ENCODE data around the gene ASB6. TPM values are rescaled to one million over a fixed set of nuclear protein-coding genes. Genes with fewer than 3 reads are reported as not detected.
A peak's percentile ranks its signal among the peaks of the same experiment; 100 is the strongest.

The ASB6 gene
- total RNA-seq, 1 donor from 2014 or later: 9.2 TPM

- peaks cover 6% of the 10 kb centered on the region for H3K4me1 Mint-ChIP-seq
- Histone ChIP-seq H3K79me2 (ENCODE audit: low read depth) (no peaks in the 10 kb centered on the region), H4K20me1 (ENCODE audit: low read depth) (no peaks in the 10 kb centered on the region), H3K4me3 (no peak overlapping the region), H3K36me3 (no peaks in the 10 kb centered on the region), H3K27ac (no peak overlapping the region), H2AFZ (replicated peaks) (no peak overlapping the region), H3K4me2 (no peak overlapping the region), H3K9ac (no peak overlapping the region), H3K9me3 (ENCODE audit: low read depth) (no peaks in the 10 kb centered on the region), H3K4me1 (no peaks in the 10 kb centered on the region), H3K27me3 (no peaks in the 10 kb centered on the region), H3F3A (ENCODE audit: low read depth) (peaks cover 4% of the 10 kb centered on the region)
- H3K36me3 Mint-ChIP-seq: no peaks in the 10 kb centered on the region
- H3K27ac Mint-ChIP-seq: no peak overlapping the region
- no peak for TF ChIP-seq EZH2phosphoT487 (IDR thresholded peaks at IDR 0.05)
- H3K27me3 Mint-ChIP-seq (ENCODE audit: insufficient read depth, low read depth): peaks cover 9% of the 10 kb centered on the region
- H3K4me3 Mint-ChIP-seq: peak overlapping the region; percentile 17
- no peaks in the 10 kb centered on the region for H3K9me3 Mint-ChIP-seq
- DNase-seq (ENCODE audit: low spot score): no peak
Measured at GRCh38 chr9:129647635-129648034, 5.7 kb upstream of the ASB6 start.

GRCh38 chr9:129646654-129647053 is 4.7 kb upstream of the ASB6 start:
- Histone ChIP-seq H3K4me2 (no peak overlapping the region), H4K20me1 (ENCODE audit: low read depth) (peaks cover 1% of the 10 kb centered on the region), H3K9ac (no peak overlapping the region), H3K27ac (no peak overlapping the region), H3K4me1 (no peaks in the 10 kb centered on the region), H3K36me3 (no peaks in the 10 kb centered on the region), H2AFZ (replicated peaks) (no peak overlapping the region), H3K9me3 (ENCODE audit: low read depth) (no peaks in the 10 kb centered on the region), H3K4me3 (no peak overlapping the region), H3K27me3 (no peaks in the 10 kb centered on the region), H3F3A (ENCODE audit: low read depth) (peaks cover 7% of the 10 kb centered on the region), H3K79me2 (ENCODE audit: low read depth) (peaks cover 2% of the 10 kb centered on the region)
- Mint-ChIP-seq H3K36me3 (no peaks in the 10 kb centered on the region), H3K27ac (no peak overlapping the region), H3K27me3 (ENCODE audit: insufficient read depth, low read depth) (peaks cover 9% of the 10 kb centered on the region), H3K9me3 (no peaks in the 10 kb centered on the region), H3K4me3 (no peak overlapping the region), H3K4me1 (peaks cover 9% of the 10 kb centered on the region)
- TF ChIP-seq EZH2 (IDR thresholded peaks at IDR 0.05): no peak
- TF ChIP-seq EZH2phosphoT487 (IDR thresholded peaks at IDR 0.05): no peak
- TF ChIP-seq CTCF (IDR thresholded peaks at IDR 0.05): no peak
- DNase-seq (ENCODE audit: low spot score): no peak

- H3K36me3 ChIP-seq: no peaks in the 10 kb centered on the region
- no peaks in the 10 kb centered on the region for H3K9me3 ChIP-seq (ENCODE audit: low read depth)
- peaks cover 5% of the 10 kb centered on the region for H4K20me1 ChIP-seq (ENCODE audit: low read depth)
- no peak overlapping the region for H3K27ac ChIP-seq
- Mint-ChIP-seq H3K36me3 (no peaks in the 10 kb centered on the region), H3K4me1 (peaks cover 11% of the 10 kb centered on the region), H3K9me3 (no peaks in the 10 kb centered on the region), H3K27ac (no peak overlapping the region), H3K27me3 (ENCODE audit: insufficient read depth, low read depth) (peaks cover 9% of the 10 kb centered on the region), H3K4me3 (no peak overlapping the region)
- H3K79me2 ChIP-seq (ENCODE audit: low read depth): peaks cover 6% of the 10 kb centered on the region
- TF ChIP-seq EZH2phosphoT487 (IDR thresholded peaks at IDR 0.05) (no peak), CTCF (IDR thresholded peaks at IDR 0.05) (no peak), EZH2 (IDR thresholded peaks at IDR 0.05) (no peak)
- no peak overlapping the region for H2AFZ ChIP-seq (replicated peaks)
- no peak overlapping the region for H3K9ac ChIP-seq
- no peak for DNase-seq (ENCODE audit: low spot score)
- no peak overlapping the region for H3K4me2 ChIP-seq
- H3K4me3 ChIP-seq: no peak overlapping the region
- peaks cover 7% of the 10 kb centered on the region for H3F3A ChIP-seq (ENCODE audit: low read depth)
- H3K4me1 ChIP-seq: peaks cover 2% of the 10 kb centered on the region
- H3K27me3 ChIP-seq: no peaks in the 10 kb centered on the region
Measured at GRCh38 chr9:129646252-129646651, 4.3 kb upstream of the ASB6 start.

- H3K9me3 Mint-ChIP-seq: no peaks in the 10 kb centered on the region
Measured at GRCh38 chr9:129644902-129645301, 3.0 kb upstream of the ASB6 start.

More at GRCh38 chr9:129644902-129645301, 3.0 kb upstream of the ASB6 start:
- H3K4me3 Mint-ChIP-seq: no peak overlapping the region
- peaks cover 20% of the 10 kb centered on the region for H3K79me2 ChIP-seq (ENCODE audit: low read depth)
- H2AFZ ChIP-seq (replicated peaks): no peak overlapping the region
- H3K27me3 Mint-ChIP-seq (ENCODE audit: insufficient read depth, low read depth): peaks cover 5% of the 10 kb centered on the region
- no peaks in the 10 kb centered on the region for H3K27me3 ChIP-seq
- no peak overlapping the region for H3K27ac Mint-ChIP-seq
- no peak overlapping the region for H3K9ac ChIP-seq
- H3K4me1 ChIP-seq: peaks cover 9% of the 10 kb centered on the region
- H3K27ac ChIP-seq: no peak overlapping the region
- no peak for DNase-seq (ENCODE audit: low spot score)
- H3K4me2 ChIP-seq: no peak overlapping the region
- no peaks in the 10 kb centered on the region for H3K36me3 ChIP-seq
- peaks cover 14% of the 10 kb centered on the region for H4K20me1 ChIP-seq (ENCODE audit: low read depth)
- H3K9me3 ChIP-seq (ENCODE audit: low read depth): no peaks in the 10 kb centered on the region
- H3K4me3 ChIP-seq: no peak overlapping the region
- peaks cover 11% of the 10 kb centered on the region for H3F3A ChIP-seq (ENCODE audit: low read depth)
- TF ChIP-seq CTCF (IDR thresholded peaks at IDR 0.05) (no peak), EZH2 (IDR thresholded peaks at IDR 0.05) (no peak), EZH2phosphoT487 (IDR thresholded peaks at IDR 0.05) (no peak)
- peaks cover 21% of the 10 kb centered on the region for H3K4me1 Mint-ChIP-seq
- no peaks in the 10 kb centered on the region for H3K36me3 Mint-ChIP-seq

Measured in neural progenitor cell (in vitro differentiated cells).